HG03066 (cell line): Measurements from ENCODE around the gene NFE2L2.
A peak's percentile ranks its signal among the peaks of the same experiment; 100 is the strongest.
"Not testable (repeated sequence)": the region's sequence is repeated elsewhere in the genome, so short reads cannot be mapped to it uniquely, and the experiment has no call there.

Experiments
- ATAC-seq: cut with Tn5 transposase; IDR thresholded peaks from one replicate; pipeline ENCODE4 v1.9.1; 2021; ENCODE audit warnings: low read depth; ENCODE audit not compliant: unreplicated experiment

Gene NFE2L2

GRCh38 chr2:177204417-177204816 lies 60.1 kb downstream of the NFE2L2 start:
- no peak for ATAC-seq

GRCh38 chr2:177201919-177202346 lies 62.6 kb downstream of the NFE2L2 start:
- no peak for ATAC-seq

GRCh38 chr2:177200419-177200818 lies 64.1 kb downstream of the NFE2L2 start:
- ATAC-seq = not testable (repeated sequence)

- ATAC-seq = peak; percentile 56
These were observed 69.3 kb downstream of the NFE2L2 start for GRCh38 chr2:177195194-177195593.

GRCh38 chr2:177193240-177193639 lies 71.3 kb downstream of the NFE2L2 start:
- peak; percentile 54 for ATAC-seq

- no peak for ATAC-seq
These were observed 71.7 kb downstream of the NFE2L2 start for GRCh38 chr2:177192788-177193187.

GRCh38 chr2:177190941-177191340 lies 73.6 kb downstream of the NFE2L2 start:
- ATAC-seq = no peak

- no peak for ATAC-seq
These were observed 75.8 kb downstream of the NFE2L2 start for GRCh38 chr2:177188482-177189469.

GRCh38 chr2:177187631-177188312 lies 76.8 kb downstream of the NFE2L2 start:
- no peak for ATAC-seq

GRCh38 chr2:177186038-177186437 lies 78.5 kb downstream of the NFE2L2 start:
- ATAC-seq = not testable (repeated sequence)

- no peak for ATAC-seq
These were observed 79.9 kb downstream of the NFE2L2 start for GRCh38 chr2:177184606-177185005.

- no peak for ATAC-seq
These were observed 80.7 kb downstream of the NFE2L2 start for GRCh38 chr2:177183860-177184259.
